ENCODE data around the gene PELI2. TPM values are rescaled to one million over a fixed set of nuclear protein-coding genes. Genes with fewer than 3 reads are reported as not detected.

Gene PELI2
- total RNA-seq: 1 to 10 TPM; 2.7 to 3.4 TPM

GRCh38 chr14:56117765-56118610 is at the start of gene PELI2:
PELI2 (plus strand) TSS chr14:56118411; CDS start chr14:56118661, 250 bp downstream.
- ChIA-PET CTCF (interaction anchor here (1.3 to 3.6 kb wide), 4 partner anchors 9 to 101 kb away, joined by 4 to 13 read pairs (median 4); no protein-coding TSS in a partner anchor), POLR2A (interaction anchor here (0.6 to 1.9 kb wide), 5 partner anchors 9 to 188 kb away, joined by 3 to 7 read pairs (median 3); no protein-coding TSS in a partner anchor)
- Mint-ChIP-seq H3K27ac (peak within 1 kb of the TSS; percentile 84), H3K4me1 (ENCODE audit: low read depth) (peaks cover 38% of the 10 kb centered on the region), H3K27me3 (peaks cover 15% of the 10 kb centered on the region), H3K4me3 (peak within 1 kb of the TSS; percentile 86), H3K36me3 (ENCODE audit: low read depth) (no peaks in the 10 kb centered on the region), H3K9me3 (no peaks in the 10 kb centered on the region)
- intact Hi-C loops (cut with micrococcal nuclease): no loop called here
- peak; percentile 81 for ATAC-seq
- DNase-seq: peak; percentile 72
- TF ChIP-seq CTCF (IDR thresholded peaks at IDR 0.05): no peak

GRCh38 chr14:56073799-56074198 is 44.4 kb upstream of the PELI2 start:
- H3K27ac Mint-ChIP-seq: no peak overlapping the region
- H3K9me3 Mint-ChIP-seq: no peaks in the 10 kb centered on the region

GRCh38 chr14:56075301-56075700 is 42.9 kb upstream of the PELI2 start:
- no peaks in the 10 kb centered on the region for H3K36me3 Mint-ChIP-seq (ENCODE audit: low read depth)
- H3K27me3 Mint-ChIP-seq: peaks cover 10% of the 10 kb centered on the region
- no peak overlapping the region for H3K4me3 Mint-ChIP-seq
- no peak for TF ChIP-seq CTCF (IDR thresholded peaks at IDR 0.05)
- ChIA-PET CTCF (no interaction called here), POLR2A (no interaction called here)
- H3K27ac Mint-ChIP-seq: no peak overlapping the region
- ATAC-seq: no peak
- no peaks in the 10 kb centered on the region for H3K4me1 Mint-ChIP-seq (ENCODE audit: low read depth)
- intact Hi-C loops (cut with micrococcal nuclease): no loop called here
- no peaks in the 10 kb centered on the region for H3K9me3 Mint-ChIP-seq
- no peak for DNase-seq

More at GRCh38 chr14:56073799-56074198, 44.4 kb upstream of the PELI2 start:
- Mint-ChIP-seq H3K4me3 (no peak overlapping the region), H3K4me1 (ENCODE audit: low read depth) (no peaks in the 10 kb centered on the region), H3K36me3 (ENCODE audit: low read depth) (no peaks in the 10 kb centered on the region), H3K27me3 (peaks cover 13% of the 10 kb centered on the region)
- DNase-seq (no peak), ATAC-seq (no peak)
- ChIA-PET POLR2A (no interaction called here), CTCF (no interaction called here)
- TF ChIP-seq CTCF (IDR thresholded peaks at IDR 0.05): no peak
- intact Hi-C loops (cut with micrococcal nuclease): no loop called here

- POLR2A ChIA-PET: no interaction called here
Measured at GRCh38 chr14:56081139-56081538, 37.1 kb upstream of the PELI2 start.

More at GRCh38 chr14:56081139-56081538, 37.1 kb upstream of the PELI2 start:
- no peak for TF ChIP-seq CTCF (IDR thresholded peaks at IDR 0.05)
- H3K4me3 Mint-ChIP-seq: no peak overlapping the region
- peaks cover 21% of the 10 kb centered on the region for H3K27me3 Mint-ChIP-seq
- H3K36me3 Mint-ChIP-seq (ENCODE audit: low read depth): no peaks in the 10 kb centered on the region
- DNase-seq (no peak), ATAC-seq (no peak)
- intact Hi-C loops (cut with micrococcal nuclease): no loop called here
- no peaks in the 10 kb centered on the region for H3K4me1 Mint-ChIP-seq (ENCODE audit: low read depth)
- no peak overlapping the region for H3K27ac Mint-ChIP-seq
- CTCF ChIA-PET: no interaction called here
- no peaks in the 10 kb centered on the region for H3K9me3 Mint-ChIP-seq
